Naive thymus-derived CD4-positive, alpha-beta T cell (primary cell): ENCODE measurements around the gene MEF2A. TPM values are rescaled to one million over a fixed set of nuclear protein-coding genes. Genes with fewer than 3 reads are reported as not detected.

ENCODE experiments used
- ATAC-seq: fragments of 150-1000 bp; cut with Tn5 transposase; 2 replicates; pipeline ENCODE4 v1.10.0; 2021; ENCODE audit warnings: mild to moderate bottlenecking, moderate library complexity
- CTCF ChIA-PET: fragments of 350-600 bp; sonication (Branson Sonifier 250); formaldehyde crosslinking; loops from one replicate; lab custom pipeline; 2021; ENCODE audit warnings: antibody characterized with exemption; lab: Charles Lee
- POLR2A ChIA-PET: fragments of 350-600 bp; sonication (Branson Sonifier 250); formaldehyde crosslinking; loops from one replicate; lab custom pipeline; 2021; ENCODE audit warnings: antibody characterized with exemption, inconsistent platforms; lab: Charles Lee
- DNase-seq, 9 donors: peaks; one replicate each; pipeline versions ENCODE4 v3.0.0 to v3.0.0-alpha.2; 2020 to 2022; ENCODE audit warnings: mixed read lengths in 1 of 9
- H3K27ac ChIP-seq: one replicate; pipeline ENCODE4 v1.7.0; 2013; ENCODE audit warnings: mild to moderate bottlenecking, low read depth, low read length, moderate library complexity
- H3K27me3 ChIP-seq, 2 donors: one replicate each; pipeline ENCODE4 v1.7.0; 2013; ENCODE audit warnings: low read length in 2 of 2, mild to moderate bottlenecking in 2 of 2, moderate library complexity in 2 of 2; ENCODE audit not compliant: control insufficient read depth in 2 of 2, insufficient read depth in 2 of 2
- H3K36me3 ChIP-seq, 3 experiments: 1 replicate in 2 of 3; 2 replicates in 1 of 3; pipeline ENCODE4 v1.7.0; 2013; ENCODE audit warnings: low read length in 3 of 3, mild to moderate bottlenecking in 3 of 3, moderate library complexity in 1 of 3; ENCODE audit not compliant: insufficient read depth in 3 of 3, control insufficient read depth in 2 of 3
- H3K4me1 ChIP-seq, 2 donors: one replicate each; pipeline ENCODE4 v1.7.0; 2013; ENCODE audit warnings: low read length in 2 of 2, mild to moderate bottlenecking in 2 of 2, moderate library complexity in 1 of 2; ENCODE audit not compliant: control insufficient read depth in 2 of 2, insufficient read depth in 2 of 2
- H3K4me3 ChIP-seq: 2 replicates; pipeline ENCODE4 v1.7.0; 2013; ENCODE audit warnings: mild to moderate bottlenecking, low read length
- H3K9me3 ChIP-seq, 3 experiments: 1 replicate in 2 of 3; 2 replicates in 1 of 3; pipeline ENCODE4 v1.7.0; 2013; ENCODE audit warnings: low read length in 3 of 3; ENCODE audit not compliant: control insufficient read depth in 2 of 3
- H3K27ac Mint-ChIP-seq, 9 donors: one replicate each; pipeline ENCODE4 v1.8.0; 2020 to 2022; ENCODE audit warnings: mixed read lengths in 9 of 9, mild to moderate bottlenecking in 8 of 9, moderate library complexity in 5 of 9, inconsistent platforms in 2 of 9
- H3K27me3 Mint-ChIP-seq, 5 donors: one replicate each; pipeline ENCODE4 v1.8.0; 2021 to 2022; ENCODE audit warnings: mixed read lengths in 5 of 5, mild to moderate bottlenecking in 1 of 5
- H3K36me3 Mint-ChIP-seq, 5 donors: one replicate each; pipeline ENCODE4 v1.8.0; 2020 to 2022; ENCODE audit warnings: mixed read lengths in 5 of 5, mild to moderate bottlenecking in 3 of 5, inconsistent platforms in 1 of 5
- H3K4me1 Mint-ChIP-seq, 7 donors: one replicate each; pipeline ENCODE4 v1.8.0; 2020 to 2022; ENCODE audit warnings: mixed read lengths in 7 of 7, mild to moderate bottlenecking in 3 of 7, inconsistent platforms in 1 of 7
- H3K4me3 Mint-ChIP-seq, 10 donors: one replicate each; pipeline ENCODE4 v1.8.0; 2020 to 2022; ENCODE audit warnings: mild to moderate bottlenecking in 10 of 10, mixed read lengths in 10 of 10, moderate library complexity in 6 of 10, inconsistent platforms in 2 of 10
- H3K9me3 Mint-ChIP-seq, 11 donors: one replicate each; pipeline ENCODE4 v1.8.0; 2020 to 2022; ENCODE audit warnings: mixed read lengths in 11 of 11, mild to moderate bottlenecking in 4 of 11, inconsistent platforms in 1 of 11, moderate library complexity in 1 of 11
- intact Hi-C, 2 donors: fragments of 100-400 bp; cut with micrococcal nuclease; formaldehyde crosslinking; loops; one replicate each; pipeline ENCODE4 v1.15.1; 2023
- polyA plus RNA-seq, 2 donors: library from polyadenylated mRNA; unstranded; fragments of 300-500 nt; fragmentation: Illumina TruSeq; gene quantifications; one replicate each; pipeline ENCODE4 v1.2.3, GENCODE V29; 2021
- total RNA-seq, 6 experiments: library from RNA in 5 of 6; stranded (reverse) in 5 of 6; gene quantifications; 1 replicate in 5 of 6; 2 replicates in 1 of 6; pipeline ENCODE4 v1.2.3 and lab custom pipeline; 2021 to 2026

MEF2A gene
- total and polyA plus RNA-seq, 7 experiments from 2014 or later = 17.2 to 42.8 (median 34.0) TPM

- Mint-ChIP-seq H3K27ac (no peak overlapping the region), H3K4me1 (peaks cover 15 to 64% (median 52%) of the 10 kb centered on the region in 7 donors), H3K4me3 (no peak overlapping the region), H3K9me3 (peaks cover 0 to 23% (median 6%) of the 10 kb centered on the region in 11 donors), H3K27me3 (no peaks in the 10 kb centered on the region), H3K36me3 (peaks cover 0 to 40% (median 34%) of the 10 kb centered on the region in 5 donors)
- H3K4me1 ChIP-seq = peaks cover 3 to 7% of the 10 kb centered on the region in 2 donors
- no peak overlapping the region for H3K4me3 ChIP-seq
- intact Hi-C loops = no loop called here
- CTCF ChIA-PET = no interaction called here
- H3K36me3 ChIP-seq = no peaks in the 10 kb centered on the region
- no peak overlapping the region for H3K27ac ChIP-seq
- H3K27me3 ChIP-seq = no peaks in the 10 kb centered on the region
- DNase-seq = no peak
- POLR2A ChIA-PET = no interaction called here
- ATAC-seq = no peak
- no peaks in the 10 kb centered on the region for H3K9me3 ChIP-seq
These were observed 56.0 kb downstream of the MEF2A start for GRCh38 chr15:99621767-99622166.

DNA sequence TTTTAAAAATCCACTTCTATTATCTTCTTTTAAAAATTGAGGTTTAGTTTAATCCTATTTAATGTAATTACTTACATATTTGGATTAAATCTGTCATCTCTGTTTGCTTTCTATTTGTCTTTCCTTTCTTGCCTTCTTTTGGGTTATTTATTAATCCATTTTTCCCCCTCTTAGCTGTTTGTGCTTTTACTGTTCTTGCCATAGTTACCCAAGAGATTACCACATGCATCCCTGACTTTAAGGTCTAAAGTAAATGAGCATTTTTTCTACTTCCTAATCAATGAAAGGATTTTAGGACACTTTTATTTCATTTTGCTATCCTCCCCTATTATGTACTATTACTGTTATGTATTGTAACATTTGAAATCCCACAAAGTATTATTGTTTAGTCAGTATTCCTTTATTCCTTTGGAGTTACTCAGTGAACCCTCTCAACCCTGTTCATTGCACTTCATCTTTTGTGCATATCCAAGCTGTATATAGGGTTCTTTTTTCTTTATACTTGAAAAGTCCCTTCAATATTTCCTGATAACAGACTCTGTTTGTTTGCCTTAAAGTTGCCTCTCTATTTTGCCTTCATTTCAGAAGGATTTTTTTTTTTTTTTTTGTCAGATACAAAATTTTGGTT lies 62.7 kb downstream of the MEF2A start:
- no peak overlapping the region for H3K4me3 ChIP-seq
- no peaks in the 10 kb centered on the region for H3K36me3 ChIP-seq
- peak overlapping the region in 1 of 9 donors; percentile 0 for H3K27ac Mint-ChIP-seq
- no peak overlapping the region for H3K27ac ChIP-seq
- DNase-seq (no peak), ATAC-seq (no peak)
- H3K9me3 Mint-ChIP-seq = peaks cover 0 to 22% (median 3%) of the 10 kb centered on the region in 11 donors
- peaks cover 0 to 60% (median 44%) of the 10 kb centered on the region in 5 donors for H3K36me3 Mint-ChIP-seq
- no peaks in the 10 kb centered on the region for H3K9me3 ChIP-seq
- H3K4me1 Mint-ChIP-seq = peaks cover 24 to 79% (median 68%) of the 10 kb centered on the region in 7 donors
- ChIA-PET POLR2A (no interaction called here), CTCF (interaction anchor here (0.7 kb wide), 1 partner anchor 19 kb away, joined by 6 read pairs; no protein-coding TSS in a partner anchor)
- H3K27me3 Mint-ChIP-seq = no peaks in the 10 kb centered on the region
- no peak overlapping the region for H3K4me3 Mint-ChIP-seq
- intact Hi-C loops = no loop called here
- no peaks in the 10 kb centered on the region for H3K27me3 ChIP-seq
- peaks cover 0 to 8% of the 10 kb centered on the region in 2 donors for H3K4me1 ChIP-seq

DNA sequence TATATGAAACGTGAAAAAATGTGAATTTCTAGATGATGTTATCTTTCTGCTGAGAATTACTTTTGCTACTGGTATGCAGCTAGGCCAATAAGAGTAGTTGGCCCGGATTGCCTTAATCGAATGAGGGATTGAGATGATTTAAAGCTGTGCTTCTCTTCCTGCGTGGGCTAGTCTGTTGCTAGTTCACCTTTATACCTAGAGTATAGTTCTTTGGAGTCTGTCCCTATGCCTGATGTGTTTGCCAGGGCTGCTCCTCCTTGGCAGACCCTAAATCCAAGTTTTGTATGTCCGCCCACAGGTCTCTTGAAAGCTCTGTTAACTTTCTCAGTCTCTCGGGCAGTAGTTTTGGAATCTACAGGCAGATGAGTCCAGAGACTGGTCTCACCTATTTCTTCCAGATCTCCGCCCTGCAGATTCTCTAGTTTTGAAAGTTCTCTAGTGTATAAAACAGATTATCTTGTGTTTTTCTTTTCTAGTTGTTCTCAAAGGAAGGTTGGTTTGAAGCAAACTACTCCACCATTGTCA lies 64.9 kb downstream of the MEF2A start:
- no peaks in the 10 kb centered on the region for H3K9me3 ChIP-seq
- peak overlapping the region in 3 of 10 donors; percentile 4 to 15 (median 10) for H3K4me3 Mint-ChIP-seq
- no peak overlapping the region for H3K4me3 ChIP-seq
- peak overlapping the region in 2 of 9 donors; percentile 3 to 72 for H3K27ac Mint-ChIP-seq
- H3K27me3 Mint-ChIP-seq = no peaks in the 10 kb centered on the region
- CTCF ChIA-PET = no interaction called here
- POLR2A ChIA-PET = no interaction called here
- no peak for DNase-seq
- no peak for ATAC-seq
- intact Hi-C loops = no loop called here
- peaks cover 3 to 9% (median 8%) of the 10 kb centered on the region in 3 experiments for H3K36me3 ChIP-seq
- peaks cover 23 to 73% (median 63%) of the 10 kb centered on the region in 7 donors for H3K4me1 Mint-ChIP-seq
- no peaks in the 10 kb centered on the region for H3K27me3 ChIP-seq
- peaks cover 16 to 71% (median 43%) of the 10 kb centered on the region in 5 donors for H3K36me3 Mint-ChIP-seq
- H3K9me3 Mint-ChIP-seq = peaks cover 0 to 21% (median 2%) of the 10 kb centered on the region in 11 donors
- no peak overlapping the region for H3K27ac ChIP-seq
- peaks cover 0 to 8% of the 10 kb centered on the region in 2 donors for H3K4me1 ChIP-seq

- peaks cover 19 to 71% (median 42%) of the 10 kb centered on the region in 5 donors for H3K36me3 Mint-ChIP-seq
- peaks cover 17 to 67% (median 57%) of the 10 kb centered on the region in 7 donors for H3K4me1 Mint-ChIP-seq
- no peaks in the 10 kb centered on the region for H3K27me3 ChIP-seq
- peak overlapping the region in 1 of 10 donors; percentile 17 for H3K4me3 Mint-ChIP-seq
- ChIA-PET POLR2A (no interaction called here), CTCF (no interaction called here)
- intact Hi-C loops = no loop called here
- no peaks in the 10 kb centered on the region for H3K27me3 Mint-ChIP-seq
- DNase-seq (no peak), ATAC-seq (peak; percentile 88)
- no peaks in the 10 kb centered on the region for H3K9me3 ChIP-seq
- H3K9me3 Mint-ChIP-seq = peaks cover 0 to 21% (median 5%) of the 10 kb centered on the region in 11 donors
- H3K4me1 ChIP-seq = peaks cover 0 to 8% of the 10 kb centered on the region in 2 donors
- H3K27ac ChIP-seq = no peak overlapping the region
- H3K4me3 ChIP-seq = no peak overlapping the region
- H3K36me3 ChIP-seq = peaks cover 3 to 14% (median 9%) of the 10 kb centered on the region in 3 experiments
- H3K27ac Mint-ChIP-seq = no peak overlapping the region
These were observed 65.5 kb downstream of the MEF2A start for GRCh38 chr15:99631255-99631654.

DNA sequence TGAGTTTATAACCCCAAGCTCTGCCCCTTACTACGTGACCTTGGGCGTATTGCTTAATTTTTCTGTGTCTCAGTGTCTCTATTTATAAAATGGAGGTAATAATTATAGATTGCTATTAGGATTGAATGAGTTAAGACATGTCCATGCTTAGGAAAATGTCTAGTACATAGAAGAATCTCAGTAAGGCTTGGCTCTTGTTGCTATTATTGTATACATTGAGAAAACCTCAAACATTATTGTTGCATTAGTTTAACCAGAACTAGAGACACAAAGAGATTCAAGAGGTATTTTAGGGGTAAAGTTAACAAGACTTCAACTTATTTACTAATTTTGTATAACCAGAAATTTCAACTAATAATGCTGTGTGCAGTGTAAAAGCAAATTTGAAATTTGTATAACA lies 66.7 kb downstream of the MEF2A start:
- no peak overlapping the region for H3K4me3 ChIP-seq
- peaks cover 0 to 31% (median 7%) of the 10 kb centered on the region in 11 donors for H3K9me3 Mint-ChIP-seq
- no peaks in the 10 kb centered on the region for H3K9me3 ChIP-seq
- ATAC-seq (no peak), DNase-seq (no peak)
- H3K27ac Mint-ChIP-seq = no peak overlapping the region
- H3K36me3 Mint-ChIP-seq = peaks cover 24 to 76% (median 44%) of the 10 kb centered on the region in 5 donors
- H3K4me1 ChIP-seq = peaks cover 0 to 8% of the 10 kb centered on the region in 2 donors
- intact Hi-C loops = no loop called here
- H3K27me3 Mint-ChIP-seq = no peaks in the 10 kb centered on the region
- H3K4me1 Mint-ChIP-seq = peaks cover 15 to 65% (median 50%) of the 10 kb centered on the region in 7 donors
- peaks cover 3 to 18% (median 9%) of the 10 kb centered on the region in 3 experiments for H3K36me3 ChIP-seq
- no peak overlapping the region for H3K27ac ChIP-seq
- H3K4me3 Mint-ChIP-seq = no peak overlapping the region
- POLR2A ChIA-PET = no interaction called here
- CTCF ChIA-PET = no interaction called here
- no peaks in the 10 kb centered on the region for H3K27me3 ChIP-seq

DNA sequence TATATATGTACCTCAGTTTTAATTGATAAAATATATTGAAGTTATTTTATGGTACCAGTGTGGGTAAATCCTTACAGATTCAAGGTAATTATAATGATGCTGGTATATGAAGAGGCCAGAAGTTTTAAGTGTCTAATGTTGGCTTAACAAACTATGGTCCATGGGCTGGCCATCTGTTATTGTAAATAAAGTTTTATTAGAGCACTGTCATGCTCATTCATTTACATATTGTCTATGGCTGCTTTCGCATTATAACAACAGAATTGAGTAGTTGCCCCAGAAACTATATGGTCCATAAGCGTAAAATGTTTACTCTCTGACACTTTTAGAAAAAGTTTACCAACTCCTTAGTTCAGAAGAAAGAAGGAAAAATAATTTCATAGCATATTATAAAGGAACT lies 67.9 kb downstream of the MEF2A start:
- no peaks in the 10 kb centered on the region for H3K9me3 ChIP-seq
- no peaks in the 10 kb centered on the region for H3K27me3 Mint-ChIP-seq
- H3K27ac ChIP-seq = no peak overlapping the region
- no peak overlapping the region for H3K4me3 ChIP-seq
- H3K36me3 ChIP-seq = peaks cover 3 to 18% (median 9%) of the 10 kb centered on the region in 3 experiments
- ATAC-seq (no peak), DNase-seq (no peak)
- peaks cover 24 to 76% (median 50%) of the 10 kb centered on the region in 5 donors for H3K36me3 Mint-ChIP-seq
- peaks cover 0 to 31% (median 7%) of the 10 kb centered on the region in 11 donors for H3K9me3 Mint-ChIP-seq
- peaks cover 0 to 8% of the 10 kb centered on the region in 2 donors for H3K4me1 ChIP-seq
- H3K27ac Mint-ChIP-seq = no peak overlapping the region
- CTCF ChIA-PET = no interaction called here
- H3K4me3 Mint-ChIP-seq = no peak overlapping the region
- H3K4me1 Mint-ChIP-seq = peaks cover 18 to 63% (median 49%) of the 10 kb centered on the region in 7 donors
- no peaks in the 10 kb centered on the region for H3K27me3 ChIP-seq
- intact Hi-C loops = no loop called here
- POLR2A ChIA-PET = no interaction called here
